IPS DF 4.7 (cell line): ENCODE measurements around the gene MGARP.

Experiments used
- DNase-seq: peaks from one replicate; pipeline ENCODE4 v3.0.0-alpha.2; 2013; ENCODE audit warnings: low spot score; ENCODE audit errors: extremely low read depth

Gene MGARP

GRCh38 chr4:139243448-139244365 lies 36.3 kb downstream of the MGARP start:
- no peak for DNase-seq

GRCh38 chr4:139242511-139243051 lies 37.4 kb downstream of the MGARP start:
- no peak for DNase-seq

GRCh38 chr4:139241784-139242151 lies 38.3 kb downstream of the MGARP start:
- DNase-seq, result no peak

GRCh38 chr4:139241086-139241783 lies 38.8 kb downstream of the MGARP start:
- DNase-seq, result no peak

GRCh38 chr4:139239127-139239772 lies 40.8 kb downstream of the MGARP start:
- no peak for DNase-seq

GRCh38 chr4:139234253-139234652 lies 45.8 kb downstream of the MGARP start:
- DNase-seq, result no peak

- DNase-seq, result no peak
These were observed 50.4 kb downstream of the MGARP start for GRCh38 chr4:139229534-139230039.

GRCh38 chr4:139227729-139228404 lies 52.2 kb downstream of the MGARP start:
- DNase-seq, result no peak

- no peak for DNase-seq
These were observed 56.2 kb downstream of the MGARP start for GRCh38 chr4:139223682-139224317.

- no peak for DNase-seq
These were observed 57.8 kb downstream of the MGARP start for GRCh38 chr4:139222215-139222614.

GRCh38 chr4:139221687-139222086 lies 58.3 kb downstream of the MGARP start:
- no peak for DNase-seq

GRCh38 chr4:139219450-139220055 lies 60.5 kb downstream of the MGARP start:
- DNase-seq, result no peak
